Stimulated activated CD4-positive, alpha-beta T cell treated with anti-CD3 and anti-CD28 coated beads, TNF-alpha, amount 100 ng/mL, for 1 hour (primary cell): ENCODE data around the gene UBE2H.

Experiments
- DNase-seq, 3 donors: peaks; one replicate each; pipeline ENCODE4 v3.0.0-alpha.2; 2020; ENCODE audit warnings: low read depth in 3 of 3, low spot score in 1 of 3

The UBE2H gene

GRCh38 chr7:129789000-129789399, 163.8 kb downstream of the UBE2H start:
- no peak for DNase-seq

GRCh38 chr7:129786825-129787563, 165.8 kb downstream of the UBE2H start:
- no peak for DNase-seq

GRCh38 chr7:129785685-129786514, 166.9 kb downstream of the UBE2H start:
- DNase-seq: no peak

GRCh38 chr7:129784783-129785684, 167.7 kb downstream of the UBE2H start:
- DNase-seq: no peak

GRCh38 chr7:129784437-129784782, 168.3 kb downstream of the UBE2H start:
- DNase-seq: no peak

GRCh38 chr7:129783584-129783919, 169.2 kb downstream of the UBE2H start:
- DNase-seq: no peak

GRCh38 chr7:129782818-129783583, 169.8 kb downstream of the UBE2H start:
- DNase-seq: no peak

GRCh38 chr7:129781928-129782817, 170.6 kb downstream of the UBE2H start:
- DNase-seq: no peak

GRCh38 chr7:129780974-129781927, 171.5 kb downstream of the UBE2H start:
- DNase-seq: no peak
